Esophagus mucosa (tissue), 1 donor: Measurements from ENCODE around the gene BPHL. TPM values are rescaled to one million over a fixed set of nuclear protein-coding genes. Genes with fewer than 3 reads are reported as not detected.
A peak's percentile ranks its signal among the peaks of the same experiment; 100 is the strongest.
"Not testable (repeated sequence)": the region's sequence is repeated elsewhere in the genome, so short reads cannot be mapped to it uniquely, and the experiment has no call there.

Experiments used
- ATAC-seq: fragments of 200-7000 bp; cut with Tn5 transposase; one replicate; pipeline ENCODE4 v1.9.1; 2020
- total RNA-seq: library from RNA; stranded (reverse); gene quantifications from one replicate; pipeline ENCODE4 v1.2.4, GENCODE V29; 2023
- donor health status: DM: yes; HTN: yes; CAD: no.

BPHL gene
- 27.0 TPM for total RNA-seq

- peak; percentile 99 for ATAC-seq
Measured at GRCh38 chr6:3118353-3119039, at the start of gene BPHL. Gene BPHL, plus strand, starts transcription at chr6:3118711. Its CDS starts 30 bp downstream, at chr6:3118741.

GRCh38 chr6:3071568-3071967, 46.9 kb upstream of the BPHL start:
- no peak for ATAC-seq

GRCh38 chr6:3072798-3073197, 45.7 kb upstream of the BPHL start:
- no peak for ATAC-seq

GRCh38 chr6:3073382-3073781, 45.1 kb upstream of the BPHL start:
- ATAC-seq, result no peak

GRCh38 chr6:3075772-3076113, 42.8 kb upstream of the BPHL start:
- no peak for ATAC-seq

- ATAC-seq, result no peak
Measured at GRCh38 chr6:3076320-3076719, 42.2 kb upstream of the BPHL start.

GRCh38 chr6:3077430-3077829, 41.1 kb upstream of the BPHL start:
- ATAC-seq, result no peak

- ATAC-seq, result not testable (repeated sequence)
Measured at GRCh38 chr6:3078952-3079351, 39.6 kb upstream of the BPHL start.

GRCh38 chr6:3079682-3080081, 38.8 kb upstream of the BPHL start:
- no peak for ATAC-seq

GRCh38 chr6:3081960-3082359, 36.6 kb upstream of the BPHL start:
- ATAC-seq, result no peak

GRCh38 chr6:3085074-3085473, 33.4 kb upstream of the BPHL start:
- ATAC-seq, result no peak

GRCh38 chr6:3086282-3086946, 32.1 kb upstream of the BPHL start:
- ATAC-seq, result no peak

GRCh38 chr6:3088446-3088845, 30.1 kb upstream of the BPHL start:
- peak; percentile 47 for ATAC-seq

- no peak for ATAC-seq
Measured at GRCh38 chr6:3088968-3089367, 29.5 kb upstream of the BPHL start.

- no peak for ATAC-seq
Measured at GRCh38 chr6:3090013-3090412, 28.5 kb upstream of the BPHL start.

GRCh38 chr6:3094815-3095214, 23.7 kb upstream of the BPHL start:
- ATAC-seq, result no peak

GRCh38 chr6:3102875-3103274, 15.6 kb upstream of the BPHL start:
- ATAC-seq, result no peak

- ATAC-seq, result peak; percentile 24
Measured at GRCh38 chr6:3108746-3109414, 9.6 kb upstream of the BPHL start.

- ATAC-seq, result peak; percentile 62
Measured at GRCh38 chr6:3109761-3110160, 8.8 kb upstream of the BPHL start.

- no peak for ATAC-seq
Measured at GRCh38 chr6:3114377-3114776, 4.1 kb upstream of the BPHL start.

GRCh38 chr6:3117912-3118352, 579 bp upstream of the BPHL start:
- ATAC-seq, result no peak

- ATAC-seq, result peak; percentile 24
Measured at GRCh38 chr6:3119040-3119723, 671 bp downstream of the BPHL start.

GRCh38 chr6:3120765-3121089, 2.2 kb downstream of the BPHL start:
- ATAC-seq, result no peak

GRCh38 chr6:3122823-3123182, 4.3 kb downstream of the BPHL start:
- ATAC-seq, result no peak
